Smooth muscle cell (in vitro differentiated cells): ENCODE data around the gene AMZ1. TPM values are rescaled to one million over a fixed set of nuclear protein-coding genes. Genes with fewer than 3 reads are reported as not detected.

Experiments
- DNase-seq: peaks from one replicate; lab custom pipeline; 2025; ENCODE audit not compliant: unreplicated experiment; lab: John Stamatoyannopoulos, UW
- H2AFZ ChIP-seq: fragments of 200-600 bp; sonication (generic); 2 replicates; pipeline ENCODE4 v1.6.0; 2016; ENCODE audit warnings: antibody characterized with exemption, low read depth, mild to moderate bottlenecking
- H3F3A ChIP-seq: fragments of 200-600 bp; sonication (generic); 2 replicates; pipeline ENCODE4 v1.6.0; 2017; ENCODE audit warnings: antibody characterized with exemption, low read depth
- H3K27ac ChIP-seq: fragments of 200-600 bp; sonication (generic); 2 replicates; pipeline ENCODE4 v1.5.1; 2016; ENCODE audit warnings: low read depth, mild to moderate bottlenecking
- H3K27me3 ChIP-seq: fragments of 200-600 bp; sonication (generic); 2 replicates; pipeline ENCODE4 v1.6.1; 2016; ENCODE audit warnings: low read depth, mild to moderate bottlenecking
- H3K36me3 ChIP-seq: fragments of 200-600 bp; sonication (generic); 2 replicates; pipeline ENCODE4 v1.5.1; 2016; ENCODE audit warnings: low read depth
- H3K4me1 ChIP-seq: fragments of 200-600 bp; sonication (generic); 2 replicates; pipeline ENCODE4 v1.5.1; 2016; ENCODE audit warnings: low read depth
- H3K4me2 ChIP-seq: fragments of 200-600 bp; sonication (generic); 2 replicates; pipeline ENCODE4 v1.6.0; 2016; ENCODE audit warnings: mild to moderate bottlenecking
- H3K4me3 ChIP-seq: fragments of 200-600 bp; sonication (generic); 2 replicates; pipeline ENCODE4 v1.5.1; 2016; ENCODE audit warnings: mild to moderate bottlenecking
- H3K79me2 ChIP-seq: fragments of 200-600 bp; sonication (generic); 2 replicates; pipeline ENCODE4 v1.6.0; 2016; ENCODE audit warnings: low read depth, mild to moderate bottlenecking
- H3K9ac ChIP-seq: fragments of 200-600 bp; sonication (generic); 2 replicates; pipeline ENCODE4 v1.6.0; 2016; ENCODE audit warnings: low read depth
- H3K9me3 ChIP-seq: fragments of 200-600 bp; sonication (generic); replicated peaks from 2 replicates; pipeline ENCODE4 v1.5.1; 2016; ENCODE audit warnings: low read depth
- H4K20me1 ChIP-seq: fragments of 200-600 bp; sonication (generic); 2 replicates; pipeline ENCODE4 v1.6.0; 2016; ENCODE audit warnings: low read depth
- WGBS: methylation state at CpG from one replicate; pipeline ENCODE4 v1.1.7; 2016; ENCODE audit warnings: low lambda C conversion rate; 5-methylcytosine and 5-hydroxymethylcytosine counted together
- polyA plus RNA-seq: library from polyadenylated mRNA; unstranded; fragments of >200 nt; fragmentation: Nextera tagmentation; extraction: Ambion mirVana; gene quantifications from 2 replicates; pipeline ENCODE4 v1.2.1, GENCODE V29; 2016
- total RNA-seq: library from RNA; depleted of rRNA; stranded (reverse); fragments of >200 nt; gene quantifications from 2 replicates; pipeline ENCODE4 v1.2.3, GENCODE V29; 2014
- TF ChIP-seq, protein P1 (sequence below): fragments of 200-600 bp; sonication (generic); IDR thresholded peaks from 2 replicates; pipeline ENCODE4 v1.5.1; 2017; ENCODE audit warnings: borderline replicate concordance, mild to moderate bottlenecking, antibody characterized with exemption; ENCODE audit not compliant: insufficient read depth, poor library complexity, severe bottlenecking

Gene AMZ1
- total and polyA plus RNA-seq, 2 experiments from 2014 or later, result 0.63 to 1.1 TPM

DNA sequence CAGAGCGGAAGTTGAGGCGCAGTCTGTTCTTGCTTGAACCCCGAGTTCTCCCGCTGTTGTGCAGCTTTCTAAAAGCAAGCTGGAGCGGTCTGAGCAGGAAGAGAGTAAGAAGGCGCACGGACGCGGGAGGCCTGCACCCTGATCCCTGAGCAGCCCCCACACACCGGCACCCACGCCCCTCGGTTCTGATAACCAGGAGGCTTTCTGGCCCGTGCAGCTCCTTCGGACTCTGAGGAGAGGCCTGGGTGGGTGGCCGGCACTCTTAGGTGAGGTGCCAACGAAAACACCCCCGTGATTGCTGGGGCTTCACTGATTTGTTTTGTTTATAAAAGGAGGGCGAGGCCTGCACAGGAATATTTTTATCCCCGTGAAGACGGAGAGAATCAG lies 28.9 kb downstream of the AMZ1 start:
- no peaks in the 10 kb centered on the region for H3K36me3 ChIP-seq
- TF ChIP-seq, protein P1, sequence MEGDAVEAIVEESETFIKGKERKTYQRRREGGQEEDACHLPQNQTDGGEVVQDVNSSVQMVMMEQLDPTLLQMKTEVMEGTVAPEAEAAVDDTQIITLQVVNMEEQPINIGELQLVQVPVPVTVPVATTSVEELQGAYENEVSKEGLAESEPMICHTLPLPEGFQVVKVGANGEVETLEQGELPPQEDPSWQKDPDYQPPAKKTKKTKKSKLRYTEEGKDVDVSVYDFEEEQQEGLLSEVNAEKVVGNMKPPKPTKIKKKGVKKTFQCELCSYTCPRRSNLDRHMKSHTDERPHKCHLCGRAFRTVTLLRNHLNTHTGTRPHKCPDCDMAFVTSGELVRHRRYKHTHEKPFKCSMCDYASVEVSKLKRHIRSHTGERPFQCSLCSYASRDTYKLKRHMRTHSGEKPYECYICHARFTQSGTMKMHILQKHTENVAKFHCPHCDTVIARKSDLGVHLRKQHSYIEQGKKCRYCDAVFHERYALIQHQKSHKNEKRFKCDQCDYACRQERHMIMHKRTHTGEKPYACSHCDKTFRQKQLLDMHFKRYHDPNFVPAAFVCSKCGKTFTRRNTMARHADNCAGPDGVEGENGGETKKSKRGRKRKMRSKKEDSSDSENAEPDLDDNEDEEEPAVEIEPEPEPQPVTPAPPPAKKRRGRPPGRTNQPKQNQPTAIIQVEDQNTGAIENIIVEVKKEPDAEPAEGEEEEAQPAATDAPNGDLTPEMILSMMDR, result no peak
- H2AFZ ChIP-seq, result no peak overlapping the region
- H3K4me3 ChIP-seq, result no peak overlapping the region
- no peak overlapping the region for H3K9ac ChIP-seq
- H3K27me3 ChIP-seq, result no peaks in the 10 kb centered on the region
- peak overlapping the region; percentile 8 for H3K4me2 ChIP-seq
- H4K20me1 ChIP-seq, result peaks cover 6% of the 10 kb centered on the region
- DNase-seq, result no peak
- no peaks in the 10 kb centered on the region for H3K9me3 ChIP-seq
- H3K27ac ChIP-seq, result no peak overlapping the region
- 86% methylated on average over 20 of the region's 20 CpGs for WGBS
- no peaks in the 10 kb centered on the region for H3K4me1 ChIP-seq
- H3K79me2 ChIP-seq, result no peaks in the 10 kb centered on the region
- H3F3A ChIP-seq, result no peaks in the 10 kb centered on the region

DNA sequence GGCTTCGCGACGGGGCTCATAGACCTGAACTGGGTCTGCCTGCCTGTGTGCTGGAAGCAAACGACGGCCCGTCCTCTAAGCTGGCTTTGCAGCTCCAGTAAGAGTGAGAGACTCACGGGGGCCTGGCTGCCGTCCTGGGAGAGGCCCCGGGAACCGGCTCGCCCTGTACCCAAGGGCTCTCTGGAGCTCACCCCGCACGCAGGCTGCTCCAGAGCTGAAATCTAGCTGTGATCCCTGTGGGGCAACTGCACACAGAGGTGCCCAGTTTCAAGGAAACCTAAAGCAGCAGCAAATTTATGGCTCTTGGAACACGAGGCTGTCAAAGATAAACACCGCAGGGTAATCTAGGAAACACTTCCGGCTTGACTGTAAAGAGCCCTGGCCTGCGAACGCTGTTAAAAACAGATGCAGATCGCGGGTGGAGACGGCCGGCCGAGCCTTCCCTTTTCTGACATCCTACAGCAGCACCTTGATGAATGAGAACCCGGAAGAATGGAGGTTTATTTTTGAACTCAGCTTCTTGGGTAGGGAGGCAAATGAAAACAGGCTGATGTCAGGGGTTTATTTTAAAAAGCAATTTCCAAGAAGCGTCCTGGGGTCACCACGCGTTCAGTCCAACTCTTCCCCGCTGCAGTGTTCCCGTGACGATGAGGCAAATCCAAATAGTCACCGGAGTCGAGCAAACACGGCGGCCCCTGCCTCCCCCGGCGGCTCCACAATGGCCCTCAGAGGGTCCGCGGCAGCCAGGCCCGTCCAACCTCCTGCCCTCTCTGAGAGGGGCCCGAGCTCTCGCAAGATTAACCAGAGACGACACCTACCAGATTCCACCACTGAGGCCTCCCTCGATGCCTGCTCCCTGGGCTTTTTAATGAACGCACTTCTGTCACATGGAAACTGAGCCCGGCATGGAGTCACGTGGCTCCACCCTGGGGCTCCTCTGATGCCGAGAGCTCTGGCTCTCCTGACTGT lies 29.6 kb downstream of the AMZ1 start:
- Histone ChIP-seq H2AFZ (no peak overlapping the region), H3K4me1 (no peaks in the 10 kb centered on the region), H3K79me2 (no peaks in the 10 kb centered on the region), H3K4me2 (peak overlapping the region; percentile 8), H3K9ac (no peak overlapping the region), H3K27ac (peak overlapping the region; percentile 31), H3K36me3 (no peaks in the 10 kb centered on the region), H4K20me1 (peaks cover 6% of the 10 kb centered on the region), H3K9me3 (no peaks in the 10 kb centered on the region), H3K4me3 (no peak overlapping the region), H3F3A (no peaks in the 10 kb centered on the region), H3K27me3 (no peaks in the 10 kb centered on the region)
- TF ChIP-seq, protein P1, result no peak
- WGBS, result 64% methylated on average over 47 of the region's 47 CpGs
- no peak for DNase-seq

DNA sequence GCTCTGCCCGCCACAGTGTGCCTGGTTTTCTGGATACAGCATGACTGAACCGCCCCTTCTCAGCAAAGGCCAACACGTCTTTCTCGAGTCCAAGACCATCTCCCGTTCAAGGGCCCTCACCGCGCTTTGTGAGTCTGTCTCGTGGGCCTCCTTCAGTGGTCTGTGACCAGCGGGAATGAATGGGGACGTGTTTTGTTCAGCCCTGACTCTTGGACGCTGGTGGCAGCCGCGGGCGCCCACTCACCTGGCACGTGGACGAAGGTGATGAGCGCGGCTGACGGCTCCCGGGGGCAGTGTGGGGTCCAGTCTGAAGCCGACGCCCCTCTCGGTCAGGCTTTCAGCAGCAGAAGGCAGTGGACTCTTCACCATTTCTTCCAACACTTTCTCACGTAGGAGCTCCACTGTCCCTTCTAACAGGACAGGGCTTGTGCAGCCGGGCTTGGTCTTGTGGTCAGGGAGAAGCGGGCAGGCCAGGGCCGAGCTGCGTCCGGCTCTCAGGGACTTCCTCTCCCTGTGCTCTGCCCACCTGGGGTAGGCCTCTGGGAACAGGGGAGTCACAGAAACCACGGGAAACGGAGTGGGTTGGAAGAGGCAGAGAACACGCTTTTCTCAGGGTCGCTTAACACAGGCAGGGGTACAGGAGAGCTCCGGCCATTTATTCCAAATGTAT lies 30.4 kb downstream of the AMZ1 start:
- TF ChIP-seq, protein P1, result no peak
- Histone ChIP-seq H2AFZ (no peak overlapping the region), H3K79me2 (peaks cover 3% of the 10 kb centered on the region), H3K9me3 (no peaks in the 10 kb centered on the region), H3F3A (no peaks in the 10 kb centered on the region), H3K4me1 (no peaks in the 10 kb centered on the region), H3K9ac (no peak overlapping the region), H3K4me2 (no peak overlapping the region), H3K36me3 (no peaks in the 10 kb centered on the region), H3K27me3 (no peaks in the 10 kb centered on the region), H4K20me1 (peaks cover 6% of the 10 kb centered on the region), H3K4me3 (no peak overlapping the region), H3K27ac (no peak overlapping the region)
- DNase-seq, result no peak
- WGBS, result 94% methylated on average over 34 of the region's 34 CpGs
